AG20443 (cell line): Measurements from ENCODE around the gene PLXNA4.
A peak's percentile ranks its signal among the peaks of the same experiment; 100 is the strongest.
"Not testable (repeated sequence)": the region's sequence is repeated elsewhere in the genome, so short reads cannot be mapped to it uniquely, and the experiment has no call there.

Experiments
- DNase-seq: peaks from one replicate; pipeline ENCODE4 v3.0.0; 2012; ENCODE audit warnings: low spot score, mixed read lengths

Gene PLXNA4

GRCh38 chr7:132390705-132391104 lies 185.6 kb downstream of the PLXNA4 start:
- peak; percentile 85 for DNase-seq

- DNase-seq = not testable (repeated sequence)
These were observed 186.2 kb downstream of the PLXNA4 start for GRCh38 chr7:132390049-132390448.

- DNase-seq = no peak
These were observed 187.6 kb downstream of the PLXNA4 start for GRCh38 chr7:132388688-132389087.

GRCh38 chr7:132387596-132387995 lies 188.7 kb downstream of the PLXNA4 start:
- DNase-seq = no peak

GRCh38 chr7:132386201-132386681 lies 190.0 kb downstream of the PLXNA4 start:
- DNase-seq = peak; percentile 74

GRCh38 chr7:132383962-132384361 lies 192.3 kb downstream of the PLXNA4 start:
- DNase-seq = no peak

GRCh38 chr7:132381742-132382472 lies 194.4 kb downstream of the PLXNA4 start:
- no peak for DNase-seq

- peak; percentile 78 for DNase-seq
These were observed 196.2 kb downstream of the PLXNA4 start for GRCh38 chr7:132380059-132380458.

GRCh38 chr7:132379292-132379691 lies 197.0 kb downstream of the PLXNA4 start:
- no peak for DNase-seq

- no peak for DNase-seq
These were observed 198.3 kb downstream of the PLXNA4 start for GRCh38 chr7:132377703-132378584.

GRCh38 chr7:132377015-132377414 lies 199.3 kb downstream of the PLXNA4 start:
- DNase-seq = no peak

GRCh38 chr7:132376361-132377013 lies 199.8 kb downstream of the PLXNA4 start:
- no peak for DNase-seq

GRCh38 chr7:132373879-132374278 lies 202.4 kb downstream of the PLXNA4 start:
- DNase-seq = no peak

- no peak for DNase-seq
These were observed 203.2 kb downstream of the PLXNA4 start for GRCh38 chr7:132373041-132373440.

GRCh38 chr7:132371948-132372347 lies 204.3 kb downstream of the PLXNA4 start:
- no peak for DNase-seq

GRCh38 chr7:132368246-132368900 lies 207.9 kb downstream of the PLXNA4 start:
- DNase-seq = no peak

GRCh38 chr7:132367795-132368194 lies 208.5 kb downstream of the PLXNA4 start:
- DNase-seq = no peak

GRCh38 chr7:132367004-132367403 lies 209.3 kb downstream of the PLXNA4 start:
- DNase-seq = no peak

- no peak for DNase-seq
These were observed 212.0 kb downstream of the PLXNA4 start for GRCh38 chr7:132364226-132364625.

- no peak for DNase-seq
These were observed 214.2 kb downstream of the PLXNA4 start for GRCh38 chr7:132362059-132362458.

- DNase-seq = no peak
These were observed 215.1 kb downstream of the PLXNA4 start for GRCh38 chr7:132361146-132361545.

GRCh38 chr7:132359743-132360142 lies 216.5 kb downstream of the PLXNA4 start:
- no peak for DNase-seq
